AG04450 (cell line): ENCODE data around the gene ACRBP. TPM values are rescaled to one million over a fixed set of nuclear protein-coding genes. Genes with fewer than 3 reads are reported as not detected.

Source experiments
- CTCF ChIA-PET: fragments of 300-600, 350-600 bp; formaldehyde crosslinking; extraction: SDS; loops from one replicate; lab custom pipeline; 2022; ENCODE audit warnings: antibody characterized with exemption, inconsistent platforms; lab: Charles Lee
- POLR2A ChIA-PET: fragments of 350-600 bp; formaldehyde crosslinking; extraction: SDS; loops from one replicate; lab custom pipeline; 2021; ENCODE audit warnings: antibody characterized with exemption, inconsistent platforms; lab: Yijun Ruan, JAX
- DNase-seq: peaks from one replicate; pipeline ENCODE4 v3.0.0-alpha.2; 2011; ENCODE audit warnings: low read depth, low spot score
- H3K27ac ChIP-seq: one replicate; pipeline ENCODE4 v1.5.1; 2012; ENCODE audit warnings: low read depth, low read length, control low read depth
- H3K27me3 ChIP-seq: one replicate; pipeline ENCODE4 v1.6.0; 2012; ENCODE audit warnings: low read length; ENCODE audit not compliant: control insufficient read depth, insufficient read depth
- H3K4me3 ChIP-seq: 2 replicates; pipeline ENCODE4 v1.5.1; 2011; ENCODE audit warnings: mild to moderate bottlenecking, low read depth, low read length, control low read depth
- H3K9me3 ChIP-seq: 2 replicates; pipeline ENCODE4 v1.5.1; 2012; ENCODE audit warnings: low read length; ENCODE audit not compliant: control insufficient read depth, insufficient read depth
- CTCF ChIP-seq: IDR thresholded peaks from 2 replicates; pipeline ENCODE4 v1.5.1; 2011; ENCODE audit warnings: low read depth, low read length, control low read depth, inconsistent platforms
- polyA plus RNA-seq: library from polyadenylated mRNA; depleted of rRNA; stranded (reverse); fragments of >200 nt; gene quantifications from 2 replicates; pipeline ENCODE4 v1.2.3, GENCODE V29; 2011

The ACRBP gene
- polyA plus RNA-seq, 1 experiment = 0.64 TPM

- H3K27me3 ChIP-seq = no peaks in the 10 kb centered on the region
- no peak overlapping the region for H3K27ac ChIP-seq
- POLR2A ChIA-PET = interaction anchor here (1.1 kb wide), 1 partner anchor 60 kb away, joined by 3 read pairs; the partner anchor contains the start of gene MLF2
- no peak for TF ChIP-seq CTCF
- no peak overlapping the region for H3K4me3 ChIP-seq
- H3K9me3 ChIP-seq = no peaks in the 10 kb centered on the region
- DNase-seq = no peak
- CTCF ChIA-PET = no interaction called here
Measured at GRCh38 chr12:6692888-6693287, 45.7 kb upstream of the ACRBP start.

GRCh38 chr12:6691473-6691872, 44.2 kb upstream of the ACRBP start:
- no peak overlapping the region for H3K4me3 ChIP-seq
- CTCF ChIA-PET = interaction anchor here (1.5 kb wide), 1 partner anchor 62 kb away, joined by 4 read pairs; the partner anchor contains the start of gene MLF2
- POLR2A ChIA-PET = interaction anchor here (0.6 to 0.8 kb wide), 3 partner anchors 9 to 161 kb away, joined by 3 to 5 read pairs (median 4); partner anchors contain the start of genes COPS7A and USP5
- no peak for TF ChIP-seq CTCF
- peak overlapping the region; percentile 39 for H3K27ac ChIP-seq
- H3K9me3 ChIP-seq = no peaks in the 10 kb centered on the region
- H3K27me3 ChIP-seq = no peaks in the 10 kb centered on the region
- no peak for DNase-seq

GRCh38 chr12:6688999-6689882, 42.0 kb upstream of the ACRBP start, which contains the start of gene ZNF384:
Gene ZNF384 (minus strand): TSS chr12:6689375. CDS start chr12:6679520, 9,855 bp downstream.
- Histone ChIP-seq H3K4me3 (peak within 1 kb of the TSS; percentile 97), H3K27ac (peak within 1 kb of the TSS; percentile 90), H3K27me3 (no peaks in the 10 kb centered on the region), H3K9me3 (no peaks in the 10 kb centered on the region)
- peak; percentile 98 for DNase-seq
- peak; percentile 34; the same call in 1 of the 2 replicates for TF ChIP-seq CTCF
- ChIA-PET CTCF (interaction anchor here (0.5 to 1.2 kb wide), 11 partner anchors 9 to 587 kb away, joined by 3 to 8 read pairs (median 5); partner anchors contain the start of genes CLSTN3 and MLF2), POLR2A (interaction anchor here (0.5 to 2.3 kb wide), 31 partner anchors 9 to 295 kb away, joined by 3 to 39 read pairs (median 6); partner anchors contain the start of genes CDCA3, COPS7A, GAPDH and GPR162)

- H3K27ac ChIP-seq = peak overlapping the region; percentile 90
- no peak for DNase-seq
- ChIA-PET CTCF (interaction anchor here (0.6 kb wide), 1 partner anchor 586 kb away, joined by 3 read pairs; no protein-coding TSS in a partner anchor), POLR2A (interaction anchor here (0.5 to 2.3 kb wide), 16 partner anchors 10 to 242 kb away, joined by 3 to 39 read pairs (median 8); partner anchors contain the start of genes CDCA3, COPS7A, GAPDH and MLF2)
- no peaks in the 10 kb centered on the region for H3K27me3 ChIP-seq
- no peaks in the 10 kb centered on the region for H3K9me3 ChIP-seq
- H3K4me3 ChIP-seq = peak overlapping the region; percentile 97
- no peak for TF ChIP-seq CTCF
Measured at GRCh38 chr12:6688543-6688998, 41.3 kb upstream of the ACRBP start.
